K562 (cell line): ENCODE data around the gene NEK1. TPM values are rescaled to one million over a fixed set of nuclear protein-coding genes. Genes with fewer than 3 reads are reported as not detected.

Source experiments
- ATAC-seq: fragments of 200-7000 bp; cut with Tn5 transposase; 3 replicates; pipeline ENCODE4 v1.9.1; 2020; ENCODE audit warnings: moderate library complexity
- BruUV-seq: library from RNA; stranded (reverse); fragments of 400-500 nt; replicated peaks from 2 replicates; lab custom pipeline; 2021; lab: Mats Ljungman, UMichigan
- CTCF ChIA-PET: fragments of 300-600 bp; formaldehyde crosslinking; extraction: SDS; loops from one replicate; lab custom pipeline; 2021; ENCODE audit warnings: low intra/inter-chr PET ratio; lab: Yijun Ruan, JAX
- POLR2A ChIA-PET: fragments of 300-600, 350-650 bp; sonication (Branson Sonifier 250); formaldehyde crosslinking; extraction: SDS; loops from one replicate; lab custom pipeline; 2021; ENCODE audit warnings: antibody characterized with exemption, inconsistent platforms; lab: Yijun Ruan, JAX
- DNase-seq, 4 experiments: peaks; one replicate each; pipeline versions ENCODE4 v3.0.0 to v3.0.0-alpha.2; 2011 to 2018; ENCODE audit warnings: low spot score in 3 of 4, mixed read lengths in 3 of 4; ENCODE audit errors: extremely low read depth in 1 of 4
- FAIRE-seq: peaks from 2 replicates; lab custom pipeline; 2011; peaks lifted over from hg19 to GRCh38; lab: Jason Lieb, UNC
- H2AFZ ChIP-seq: 2 replicates; pipeline ENCODE4 v1.6.0; 2011; ENCODE audit warnings: low read depth, low read length, control low read depth, inconsistent platforms
- H3K27ac ChIP-seq: fragments of 200-600 bp; 3 replicates; pipeline ENCODE4 v1.8.0; 2011; ENCODE audit warnings: low read depth, mild to moderate bottlenecking, control low read depth, inconsistent platforms, low read length, moderate library complexity, mixed read lengths; ENCODE audit errors: extremely low read depth
- H3K27me3 ChIP-seq, 2 experiments: fragments of 300-600 bp in 1 of 2; 2 replicates in 1 of 2; 3 replicates in 1 of 2; pipeline versions ENCODE4 v1.6.0 to v1.8.0; 2011; ENCODE audit warnings: inconsistent platforms in 2 of 2, low read length in 2 of 2, mild to moderate bottlenecking in 1 of 2, mixed read lengths in 1 of 2, moderate library complexity in 1 of 2; ENCODE audit not compliant: control insufficient read depth in 2 of 2, insufficient read depth in 2 of 2
- H3K36me3 ChIP-seq: fragments of 300-600 bp; 3 replicates; pipeline ENCODE4 v1.8.0; 2011; ENCODE audit warnings: mild to moderate bottlenecking, low read length, inconsistent platforms; ENCODE audit not compliant: control insufficient read depth, insufficient read depth
- H3K4me1 ChIP-seq, 2 experiments: fragments of 200-600 bp in 1 of 2; replicated peaks in 1 of 2; 2 replicates in 1 of 2; 3 replicates in 1 of 2; pipeline versions ENCODE4 v1.5.1 to v1.8.0; 2011; ENCODE audit warnings: inconsistent platforms in 2 of 2, low read length in 2 of 2, mild to moderate bottlenecking in 1 of 2, mixed read lengths in 1 of 2, moderate library complexity in 1 of 2; ENCODE audit not compliant: control insufficient read depth in 2 of 2, insufficient read depth in 2 of 2
- H3K4me2 ChIP-seq: 2 replicates; pipeline ENCODE4 v1.6.1; 2011; ENCODE audit warnings: low read length, control low read depth, inconsistent platforms, mixed read lengths; ENCODE audit not compliant: insufficient read depth
- H3K4me3 ChIP-seq: fragments of 200-600 bp; sonication (generic), shearing (Covaris generic); 2 replicates; pipeline ENCODE4 v1.5.1; 2016; ENCODE audit warnings: control low read depth, inconsistent platforms
- H3K79me2 ChIP-seq: fragments of 200-600 bp; 3 replicates; pipeline ENCODE4 v1.8.0; 2011; ENCODE audit warnings: low read length, inconsistent platforms; ENCODE audit not compliant: control insufficient read depth, insufficient read depth
- H3K9ac ChIP-seq, 2 experiments: 2 replicates each; pipeline versions ENCODE4 v1.6.0 to v1.6.1; 2011; ENCODE audit warnings: low read depth in 2 of 2, low read length in 2 of 2, control low read depth in 1 of 2, inconsistent platforms in 1 of 2, mild to moderate bottlenecking in 1 of 2, mixed read lengths in 1 of 2; ENCODE audit not compliant: insufficient read depth in 1 of 2
- H3K9me1 ChIP-seq: one replicate; pipeline ENCODE4 v1.6.0; 2011; ENCODE audit warnings: inconsistent platforms, mild to moderate bottlenecking, low read length, moderate library complexity; ENCODE audit not compliant: control insufficient read depth, insufficient read depth
- H3K9me3 ChIP-seq: replicated peaks from 2 replicates; pipeline ENCODE4 v1.5.1; 2011; ENCODE audit warnings: low read depth, low read length, inconsistent platforms; ENCODE audit not compliant: control insufficient read depth, insufficient read depth
- H4K20me1 ChIP-seq: replicated peaks from 2 replicates; pipeline ENCODE4 v1.6.1; 2011; ENCODE audit warnings: low read length, inconsistent platforms, mixed read lengths; ENCODE audit not compliant: control insufficient read depth, insufficient read depth
- ATF7 ChIP-seq: fragments of 450-650 bp; IDR thresholded peaks from 2 replicates; pipeline ENCODE4 v1.7.1; 2014; ENCODE audit warnings: mild to moderate bottlenecking, moderate library complexity
- C11orf30 ChIP-seq: fragments of 450-650 bp; IDR thresholded peaks from 2 replicates; pipeline ENCODE4 v1.6.1; 2016; ENCODE audit warnings: low read depth, mild to moderate bottlenecking
- GTF2F1 ChIP-seq: IDR thresholded peaks from 2 replicates; pipeline ENCODE4 v1.6.1; 2011; ENCODE audit warnings: low read depth, low read length, improper control_type of control experiment
- LARP7 ChIP-seq: fragments of 450-650 bp; IDR thresholded peaks from 2 replicates; pipeline ENCODE4 v1.6.1; 2016
- MAFF ChIP-seq: IDR thresholded peaks from 2 replicates; pipeline ENCODE4 v1.6.1; 2012; ENCODE audit warnings: low read length, improper control_type of control experiment
- MAFG ChIP-seq: fragments of 450-650 bp; conservative IDR thresholded peaks from 2 replicates; pipeline ENCODE4 v1.6.1; 2016; ENCODE audit warnings: missing genetic modification characterization, missing compliant biosample characterization
- MYBL2 ChIP-seq, 2 experiments: fragments of 450-650 bp in 1 of 2; sonication (generic) in 1 of 2; formaldehyde crosslinking in 1 of 2; IDR thresholded peaks; 2 replicates each; pipeline versions ENCODE4 v1.6.1 to v1.8.1; 2017 to 2022; ENCODE audit warnings: borderline replicate concordance in 1 of 2, inconsistent platforms in 1 of 2, low read depth in 1 of 2, mild to moderate bottlenecking in 1 of 2, missing genetic modification reagents in 1 of 2, moderate library complexity in 1 of 2
- SNRNP70 ChIP-seq: fragments of 200-400 bp; formaldehyde crosslinking; optimal IDR thresholded peaks from 2 replicates; pipeline ENCODE3; 2017; ENCODE audit warnings: low read depth, low read length
- ZNF316 ChIP-seq: fragments of 450-650 bp; IDR thresholded peaks from 2 replicates; pipeline ENCODE4 v1.6.1; 2016
- WGBS: fragments of 100-300 bp; shearing (Covaris generic); methylation state at CpG from one replicate; pipeline ENCODE4 v1.1.6; 2016; ENCODE audit warnings: low coverage, mixed read lengths; ENCODE audit not compliant: insufficient coverage; ENCODE audit errors: missing lambda C conversion rate; 5-methylcytosine and 5-hydroxymethylcytosine counted together
- in situ Hi-C: fragments of 300-500 bp; cut with MboI; formaldehyde crosslinking; loops from 4 replicates; pipeline ENCODE4 v1.15.0; 2018; ENCODE audit warnings: inconsistent platforms, mixed read lengths
- intact Hi-C: fragments of 100-400 bp; cut with micrococcal nuclease; formaldehyde crosslinking; loops from 2 replicates; pipeline ENCODE4 v1.14.2; 2022
- polyA plus RNA-seq, 8 experiments: library from polyadenylated mRNA; depleted of rRNA in 4 of 8; stranded (reverse) in 5 of 8; unstranded in 3 of 8; fragments of >200 nt; fragmentation: Nextera tagmentation in 2 of 8; fragmentation: Illumina TruSeq in 1 of 8; extraction: Ambion mirVana in 2 of 8; extraction: Trizol in 1 of 8; gene quantifications; 2 replicates each; pipeline versions ENCODE4 v1.2.1 to v1.2.3, GENCODE V29; 2011 to 2014; ENCODE audit warnings: inconsistent platforms in 1 of 8, missing spikeins in 1 of 8
- total RNA-seq, 7 experiments: library from RNA; depleted of rRNA in 6 of 7; stranded (reverse); fragments of >200 nt in 6 of 7; fragmentation: Illumina TruSeq in 2 of 7; extraction: Trizol in 2 of 7; gene quantifications; 2 replicates each; pipeline versions ENCODE4 v1.2.1 to v1.2.3, GENCODE V29; 2011 to 2021; ENCODE audit warnings: low replicate concordance in 1 of 7

Gene NEK1
- total and polyA plus RNA-seq, 9 of the 15 experiments (the other 6 are each of a cell fraction or from before 2014, with no cell fraction given) = 6.2 to 15.7 (median 10.3) TPM

GRCh38 chr4:169557061-169557636 lies 55.2 kb downstream of the NEK1 start:
- Histone ChIP-seq H3K36me3 (peaks cover 43% of the 10 kb centered on the region), H3K4me3 (no peak overlapping the region), H3K9me3 (no peaks in the 10 kb centered on the region)
- in situ Hi-C loops = no loop called here
- no peak for DNase-seq
- ATAC-seq = no peak
- no TSS peak for BruUV-seq
- TF ChIP-seq GTF2F1 = no peak
- peak; percentile 42 for TF ChIP-seq MAFG (tag)
- TF ChIP-seq MYBL2 (IDR thresholded peaks at IDR 0.05; ENCODE audit: low read depth) = no peak
- TF ChIP-seq MYBL2 (CRISPR knock-in tag; IDR thresholded peaks at IDR 0.05; ENCODE audit: borderline replicate concordance) = no peak
- peak; percentile 47; the same call in 1 of the 2 replicates for TF ChIP-seq MAFF
- no peak for TF ChIP-seq LARP7
- no peak for TF ChIP-seq ATF7
- peak; percentile 84 for TF ChIP-seq ZNF316
- peak; percentile 70 for TF ChIP-seq C11orf30
- TF ChIP-seq SNRNP70 = no peak
- TF ChIP-seq, all 486 proteins: peak for 4
- no peak overlapping the region for H2AFZ ChIP-seq
- intact Hi-C loops = no loop called here
- no peak overlapping the region for H3K27ac ChIP-seq
- no peak for FAIRE-seq
- no peak overlapping the region for H3K4me2 ChIP-seq
- H3K9me1 ChIP-seq = no peaks in the 10 kb centered on the region
- no peak overlapping the region for H3K9ac ChIP-seq
- CTCF ChIA-PET = interaction anchor here (0.7 kb wide), 1 partner anchor 26 kb away, joined by 3 read pairs; no protein-coding TSS in a partner anchor
- WGBS = 40% methylated on average over 1 of the region's 1 CpG
- H4K20me1 ChIP-seq = no peaks in the 10 kb centered on the region
- no peaks in the 10 kb centered on the region for H3K27me3 ChIP-seq
- no peaks in the 10 kb centered on the region for H3K4me1 ChIP-seq
- POLR2A ChIA-PET = no interaction called here
- no peaks in the 10 kb centered on the region for H3K79me2 ChIP-seq
